Measurements from ENCODE around the gene GTF3A. TPM values are rescaled to one million over a fixed set of nuclear protein-coding genes. Genes with fewer than 3 reads are reported as not detected.

The GTF3A gene
- total RNA-seq, result 93.8 and 127 TPM in 2 replicates

GRCh38 chr13:27424246-27425157 is at the start of gene GTF3A:
Gene GTF3A (plus strand): TSS chr13:27424619.

GRCh38 chr13:27449936-27450828 is 25.8 kb downstream of the GTF3A start, which contains the start of gene MTIF3:
Gene MTIF3 (minus strand): TSS chr13:27450564. CDS start chr13:27440448, 10,116 bp downstream.

Other genes starting within 250 kb of the GTF3A start
- 286 and 757 TPM in 2 replicates for gene RPL21, start 173.1 kb upstream of the GTF3A start, total RNA-seq
- gene RASL11A, start 153.8 kb upstream of the GTF3A start, total RNA-seq, result 0.89 and 2.6 TPM in 2 replicates
- gene MTIF3, start 25.9 kb downstream of the GTF3A start, total RNA-seq, result 39.4 and 50.2 TPM in 2 replicates
- 8.7 and 8.9 TPM in 2 replicates for gene LNX2, start 195.9 kb downstream of the GTF3A start, total RNA-seq
- 46.7 and 60.3 TPM in 2 replicates for gene POLR1D, start 197.3 kb downstream of the GTF3A start, total RNA-seq